SU-DHL-6 (cell line): ENCODE measurements around the gene CCDC141.

Experiments used
- H2AFZ ChIP-seq: fragments of 200-600 bp; sonication (generic); 2 replicates; pipeline ENCODE4 v1.6.1; 2014; ENCODE audit warnings: low read depth, mild to moderate bottlenecking, moderate library complexity, mixed read lengths, antibody characterized with exemption, low read length; ENCODE audit not compliant: severe bottlenecking
- H3F3A ChIP-seq: fragments of 200-600 bp; shearing (Covaris generic); 2 replicates; pipeline ENCODE4 v1.6.0; 2016; ENCODE audit warnings: antibody characterized with exemption, mild to moderate bottlenecking; ENCODE audit not compliant: insufficient read depth
- H3K27ac ChIP-seq: fragments of 200-600 bp; sonication (generic); 2 replicates; pipeline ENCODE4 v1.5.1; 2016; ENCODE audit warnings: low read depth, mild to moderate bottlenecking, low read length, moderate library complexity, mixed read lengths
- H3K27me3 ChIP-seq: fragments of 200-600 bp; sonication (generic), shearing (Covaris generic); 2 replicates; pipeline ENCODE4 v1.6.0; 2014; ENCODE audit warnings: mild to moderate bottlenecking, low read length
- H3K36me3 ChIP-seq: fragments of 200-600 bp; sonication (generic); 2 replicates; pipeline ENCODE4 v1.6.1; 2014; ENCODE audit warnings: mild to moderate bottlenecking, low read length, mixed read lengths
- H3K4me2 ChIP-seq: fragments of 300-600, 200-600 bp; shearing (Covaris generic), sonication (generic); 2 replicates; pipeline ENCODE4 v1.6.0; 2014; ENCODE audit warnings: low read length, low read depth, mild to moderate bottlenecking; ENCODE audit not compliant: poor library complexity, severe bottlenecking
- H3K4me3 ChIP-seq: fragments of 200-600 bp; sonication (generic); 2 replicates; pipeline ENCODE4 v1.5.1; 2014; ENCODE audit warnings: antibody characterized with exemption, low read length, mild to moderate bottlenecking, mixed read lengths; ENCODE audit not compliant: insufficient read depth, poor library complexity, severe bottlenecking
- H3K79me2 ChIP-seq: fragments of 200-600 bp; sonication (generic); 2 replicates; pipeline ENCODE4 v1.6.1; 2014; ENCODE audit warnings: mild to moderate bottlenecking, low read length, moderate library complexity; ENCODE audit not compliant: insufficient read depth
- H3K9ac ChIP-seq: fragments of 200-600 bp; sonication (generic); 2 replicates; pipeline ENCODE4 v1.7.0; 2014; ENCODE audit warnings: mild to moderate bottlenecking, low read length
- H3K9me2 ChIP-seq: fragments of 200-600 bp; sonication (generic); replicated peaks from 2 replicates; pipeline ENCODE4 v1.6.1; 2014; ENCODE audit warnings: low read length; ENCODE audit not compliant: insufficient read depth
- H3K9me3 ChIP-seq: fragments of 200-600 bp; sonication (generic); 2 replicates; pipeline ENCODE4 v1.6.1; 2014; ENCODE audit warnings: low read length, mixed read lengths; ENCODE audit not compliant: insufficient read depth
- H4K20me1 ChIP-seq: fragments of 200-600 bp; sonication (generic); 2 replicates; pipeline ENCODE4 v1.6.1; 2014; ENCODE audit warnings: low read depth, mild to moderate bottlenecking, antibody characterized with exemption, low read length, moderate library complexity, mixed read lengths
- CTCF ChIP-seq: fragments of 200-600 bp; sonication (generic); IDR thresholded peaks from one replicate; pipeline ENCODE4 v1.5.1; 2017; ENCODE audit warnings: antibody characterized with exemption, mild to moderate bottlenecking, low read length, moderate library complexity; ENCODE audit not compliant: insufficient read depth, poor library complexity, severe bottlenecking
- EZH2phosphoT487 ChIP-seq: fragments of 200-600 bp; sonication (generic), shearing (Covaris generic); conservative IDR thresholded peaks from 2 replicates; pipeline ENCODE4 v1.6.1; 2018; ENCODE audit warnings: mild to moderate bottlenecking, antibody characterized with exemption, low read length, moderate library complexity, mixed read lengths

The CCDC141 gene

GRCh38 chr2:178858896-178859625, 190.9 kb downstream of the CCDC141 start:
- Histone ChIP-seq H3K9me2 (no peaks in the 10 kb centered on the region), H3K4me3 (no peak overlapping the region), H3K4me2 (no peak overlapping the region)

GRCh38 chr2:178855151-178855550, 194.8 kb downstream of the CCDC141 start:
- Histone ChIP-seq H2AFZ (no peak overlapping the region), H3K36me3 (no peaks in the 10 kb centered on the region), H3K4me3 (no peak overlapping the region), H3K79me2 (no peaks in the 10 kb centered on the region), H3K9me3 (no peaks in the 10 kb centered on the region), H4K20me1 (0 out of 2 replicates have a peak, but pooled peaks cover 2% of the 10 kb centered on the region), H3K9ac (no peak overlapping the region), H3K9me2 (no peaks in the 10 kb centered on the region), H3K27me3 (no peaks in the 10 kb centered on the region), H3K27ac (no peak overlapping the region), H3F3A (no peaks in the 10 kb centered on the region), H3K4me2 (no peak overlapping the region)
- TF ChIP-seq EZH2phosphoT487 (no peak), CTCF (no peak)

More at GRCh38 chr2:178858896-178859625, 190.9 kb downstream of the CCDC141 start:
- Histone ChIP-seq H3F3A (no peaks in the 10 kb centered on the region), H3K9me3 (no peaks in the 10 kb centered on the region), H4K20me1 (0 out of 2 replicates have a peak, but pooled peaks cover 2% of the 10 kb centered on the region), H2AFZ (no peak overlapping the region), H3K79me2 (no peaks in the 10 kb centered on the region), H3K27me3 (no peaks in the 10 kb centered on the region), H3K27ac (no peak overlapping the region), H3K36me3 (no peaks in the 10 kb centered on the region), H3K9ac (no peak overlapping the region)
- TF ChIP-seq CTCF, result no peak
- no peak for TF ChIP-seq EZH2phosphoT487

GRCh38 chr2:178848335-178848734, 201.6 kb downstream of the CCDC141 start:
- H4K20me1 ChIP-seq, result no peaks in the 10 kb centered on the region
- H3K9me3 ChIP-seq, result no peaks in the 10 kb centered on the region
- H2AFZ ChIP-seq, result no peak overlapping the region
- H3K27me3 ChIP-seq, result no peaks in the 10 kb centered on the region
- TF ChIP-seq CTCF (no peak), EZH2phosphoT487 (no peak)
- H3K4me2 ChIP-seq, result no peak overlapping the region
- no peaks in the 10 kb centered on the region for H3F3A ChIP-seq
- H3K79me2 ChIP-seq, result no peaks in the 10 kb centered on the region
- H3K9ac ChIP-seq, result no peak overlapping the region
- H3K4me3 ChIP-seq, result no peak overlapping the region
- no peak overlapping the region for H3K27ac ChIP-seq
- H3K36me3 ChIP-seq, result no peaks in the 10 kb centered on the region
- no peaks in the 10 kb centered on the region for H3K9me2 ChIP-seq
